GM18907 (cell line): ENCODE data around the gene RTN4R.

Source experiments
- ATAC-seq: cut with Tn5 transposase; IDR thresholded peaks from one replicate; pipeline ENCODE4 v1.9.1; 2021; ENCODE audit warnings: mild to moderate bottlenecking, moderate library complexity; ENCODE audit not compliant: unreplicated experiment

Gene RTN4R

DNA sequence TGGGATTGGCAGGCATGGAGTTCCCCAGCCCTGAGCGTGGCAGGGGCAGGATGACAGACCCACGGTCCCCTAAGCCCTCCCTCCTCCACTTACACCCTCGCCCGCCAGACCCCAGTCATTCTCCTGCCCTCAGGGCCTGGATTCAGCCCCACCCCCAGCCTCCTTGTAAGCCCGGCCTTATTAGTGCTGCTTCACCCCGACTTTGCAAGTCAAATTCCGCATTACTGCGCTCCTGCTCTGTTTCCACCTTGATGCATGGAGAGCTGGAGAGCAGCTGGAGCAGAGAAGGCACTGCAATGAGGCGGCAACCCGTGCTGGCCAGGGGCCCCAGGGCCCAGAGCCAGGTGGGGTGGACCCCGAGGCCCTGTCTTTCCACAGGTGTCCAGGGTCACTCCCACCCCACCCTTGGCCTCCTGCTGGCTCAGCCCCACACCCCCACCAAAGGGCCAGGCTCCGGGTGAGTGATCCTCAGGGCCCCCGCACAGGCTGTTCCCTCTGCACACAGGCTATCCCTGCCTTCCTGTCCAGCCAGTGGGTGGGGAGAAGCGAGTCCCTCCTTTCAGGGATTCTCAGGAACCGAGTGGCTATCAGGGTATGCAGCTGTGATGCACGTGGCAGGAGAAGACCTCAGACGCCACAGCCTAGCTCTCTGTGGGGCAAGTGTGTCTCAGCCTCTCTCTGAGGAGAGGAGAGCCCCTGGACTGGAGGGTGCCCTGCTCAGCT lies 36.4 kb downstream of the RTN4R start:
- no peak for ATAC-seq

DNA sequence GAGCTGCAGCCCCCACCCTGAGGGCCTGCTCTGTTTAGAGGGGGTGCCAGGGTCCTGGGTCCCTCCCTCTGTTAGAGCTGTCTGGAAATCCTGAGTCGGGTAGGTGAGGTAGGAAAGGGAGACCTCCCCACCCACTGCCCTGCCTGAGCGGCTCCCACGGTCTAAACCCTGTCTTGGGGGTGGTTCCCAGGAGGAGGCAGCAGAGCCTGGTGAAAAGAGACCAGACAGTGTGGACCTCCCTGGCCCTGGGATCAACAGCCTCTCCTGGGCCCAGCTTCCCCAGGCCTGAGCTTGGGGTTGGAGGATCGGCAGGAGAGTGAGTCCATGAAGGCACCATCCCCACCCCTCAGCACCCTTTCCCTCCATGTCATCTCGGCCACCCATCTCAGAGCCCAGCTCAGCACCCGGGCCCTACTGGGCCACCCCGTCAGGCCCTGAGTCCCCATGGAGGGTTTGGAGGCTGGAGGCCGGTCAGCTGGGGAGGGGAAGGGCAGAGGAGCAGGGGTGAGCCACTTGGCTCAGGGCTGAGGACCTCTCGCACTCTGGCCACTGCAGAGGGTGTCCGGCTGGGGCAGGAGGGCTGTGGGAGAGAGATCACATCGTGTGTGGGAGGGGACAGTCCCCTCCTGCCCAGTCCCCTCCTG lies 37.2 kb downstream of the RTN4R start:
- ATAC-seq = no peak

DNA sequence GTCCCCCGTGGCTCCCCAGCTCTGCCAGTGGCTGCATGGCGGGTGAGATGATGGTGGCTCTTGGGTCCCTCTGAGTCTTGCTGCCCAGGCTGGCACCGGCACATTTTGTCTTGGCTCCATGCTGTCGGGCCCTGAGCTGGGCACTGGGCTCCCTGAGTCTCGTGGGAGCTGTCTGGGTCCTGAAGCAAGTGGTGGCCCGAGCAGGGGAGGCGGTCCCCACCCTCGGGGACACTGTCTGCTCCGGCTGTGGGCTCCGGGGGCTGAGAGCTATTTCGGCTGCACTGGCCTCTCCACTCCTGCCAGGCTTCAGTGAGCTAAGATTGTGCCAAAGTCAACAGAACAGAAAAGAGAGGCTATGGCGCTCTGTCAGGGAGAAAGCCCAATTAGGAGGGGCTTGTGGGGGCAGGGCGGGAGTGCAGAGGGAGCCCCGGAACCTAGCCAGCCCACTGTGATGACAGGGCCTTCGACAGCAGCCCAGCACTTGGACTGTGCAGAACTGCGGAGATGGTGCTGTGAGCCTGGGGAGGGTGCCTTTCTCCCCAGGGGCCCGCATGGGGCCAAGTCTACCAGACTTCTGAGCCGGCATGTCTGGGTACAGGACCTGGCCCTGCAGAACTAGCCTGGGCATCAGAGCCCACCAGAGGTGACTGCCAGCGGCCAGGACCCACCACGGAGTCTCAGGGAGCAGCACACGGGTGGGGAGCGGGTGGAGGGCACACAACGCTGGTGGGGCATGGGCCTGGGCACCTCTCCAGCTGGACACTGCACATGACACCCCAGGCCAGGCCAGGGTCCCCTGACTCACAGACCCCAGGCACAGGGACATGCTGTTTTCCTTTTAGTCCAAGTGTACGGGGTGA lies 38.0 kb downstream of the RTN4R start:
- ATAC-seq = no peak

DNA sequence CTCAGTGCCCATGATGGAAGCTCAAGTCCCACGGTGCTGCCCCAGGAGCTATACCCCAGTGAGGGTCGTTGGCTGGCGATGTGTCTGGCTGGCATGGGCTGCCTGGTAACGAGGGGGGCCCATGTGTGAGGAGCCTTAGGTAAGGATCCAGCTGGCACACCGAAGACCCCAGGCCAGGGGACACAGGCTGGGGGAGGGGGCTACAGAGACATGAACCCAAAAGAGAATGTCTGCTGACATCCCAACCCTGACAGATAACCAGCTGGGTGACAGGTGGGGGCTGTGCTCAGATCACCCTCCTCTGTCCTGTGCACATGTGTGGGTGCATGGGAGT lies 39.2 kb downstream of the RTN4R start:
- ATAC-seq = no peak

DNA sequence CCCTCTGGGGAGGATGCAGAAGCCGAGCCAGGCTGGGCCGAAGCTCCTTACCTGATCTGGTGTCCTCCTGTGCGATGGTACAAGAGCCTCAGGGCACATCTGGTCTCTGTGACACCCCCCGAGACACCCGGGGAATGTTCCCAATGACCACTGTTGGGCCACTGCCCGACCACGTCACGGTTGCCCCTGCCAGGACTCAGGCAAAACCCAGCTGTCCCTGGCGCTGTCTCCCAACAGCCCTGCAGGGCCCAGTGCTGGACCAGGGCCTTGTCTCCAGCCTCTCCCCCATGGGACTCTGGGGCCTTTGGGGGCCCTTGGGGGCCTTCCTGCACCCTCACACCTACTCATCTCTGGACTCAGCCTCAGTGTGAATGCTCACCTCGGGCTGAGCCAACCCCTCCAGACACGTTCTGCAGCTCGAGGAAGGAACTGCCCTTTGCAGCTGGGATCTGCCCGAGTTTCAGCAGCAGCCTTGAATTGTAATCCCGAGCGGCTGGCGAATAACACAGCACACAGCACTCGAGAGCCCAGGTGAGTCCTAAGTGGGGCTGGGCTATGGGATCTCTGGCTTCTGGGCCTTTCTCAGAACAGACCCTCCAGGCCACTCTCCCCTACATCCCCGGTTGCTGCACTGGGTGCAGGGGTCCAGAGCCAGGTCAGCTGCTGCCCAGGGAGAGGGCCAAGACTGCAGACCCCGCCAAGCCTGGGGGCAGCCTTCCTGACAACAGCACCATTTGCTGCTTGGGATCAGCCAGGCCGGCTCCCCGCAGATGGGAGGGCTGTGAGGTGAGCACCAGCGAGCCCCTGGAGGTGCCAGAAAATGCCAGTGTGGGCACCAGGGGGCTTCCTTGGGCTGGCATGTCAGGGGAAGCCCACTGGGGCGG lies 39.8 kb downstream of the RTN4R start:
- no peak for ATAC-seq

DNA sequence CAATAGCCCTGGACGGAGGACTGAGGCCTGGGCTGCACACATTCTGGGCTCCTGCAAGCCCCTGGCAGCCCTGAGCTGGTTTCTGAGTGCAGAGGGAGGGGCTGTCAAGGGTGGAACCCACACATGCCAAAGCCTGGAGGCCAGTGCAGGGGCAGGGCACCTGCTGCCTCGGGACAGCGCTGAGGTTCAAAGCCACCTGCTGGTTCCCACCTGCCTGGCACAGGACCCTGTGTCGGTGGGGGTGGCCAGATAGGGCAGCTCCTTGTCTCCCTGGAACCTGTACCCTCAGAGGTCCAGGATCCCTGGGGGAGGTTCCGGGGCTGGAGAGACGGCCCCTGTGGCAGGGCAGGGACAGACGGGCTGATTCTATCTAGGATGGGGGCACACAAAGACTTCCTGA lies 40.8 kb downstream of the RTN4R start:
- no peak for ATAC-seq

DNA sequence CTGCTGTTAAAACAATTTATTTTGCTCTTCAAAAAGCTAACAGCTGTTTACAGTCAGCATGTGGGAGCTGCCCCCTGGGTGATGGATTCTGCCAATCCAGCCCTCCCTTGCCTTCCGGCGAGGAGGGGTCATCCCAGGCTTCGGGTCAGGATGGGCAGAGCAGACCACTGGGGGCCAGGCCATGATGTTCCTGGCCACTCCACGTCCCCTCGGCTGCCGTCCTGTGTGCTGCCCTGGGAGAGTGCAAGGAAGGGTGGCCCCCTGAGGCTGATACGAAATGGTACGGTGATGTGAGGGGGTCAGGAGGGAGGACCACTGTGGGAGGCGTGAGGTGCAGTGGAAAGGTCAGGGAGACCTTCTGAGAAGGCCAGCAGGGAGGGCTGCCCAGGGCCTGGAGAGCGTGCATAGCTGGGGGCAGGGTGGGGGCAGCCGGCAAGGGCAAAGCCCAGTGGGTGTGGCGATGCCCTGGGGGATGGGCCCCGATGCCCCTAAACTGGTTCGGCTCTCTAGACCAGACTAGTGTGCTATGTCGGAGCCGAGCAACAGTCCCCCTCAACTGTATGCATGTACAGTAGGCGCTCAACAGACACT lies 41.3 kb downstream of the RTN4R start:
- no peak for ATAC-seq

DNA sequence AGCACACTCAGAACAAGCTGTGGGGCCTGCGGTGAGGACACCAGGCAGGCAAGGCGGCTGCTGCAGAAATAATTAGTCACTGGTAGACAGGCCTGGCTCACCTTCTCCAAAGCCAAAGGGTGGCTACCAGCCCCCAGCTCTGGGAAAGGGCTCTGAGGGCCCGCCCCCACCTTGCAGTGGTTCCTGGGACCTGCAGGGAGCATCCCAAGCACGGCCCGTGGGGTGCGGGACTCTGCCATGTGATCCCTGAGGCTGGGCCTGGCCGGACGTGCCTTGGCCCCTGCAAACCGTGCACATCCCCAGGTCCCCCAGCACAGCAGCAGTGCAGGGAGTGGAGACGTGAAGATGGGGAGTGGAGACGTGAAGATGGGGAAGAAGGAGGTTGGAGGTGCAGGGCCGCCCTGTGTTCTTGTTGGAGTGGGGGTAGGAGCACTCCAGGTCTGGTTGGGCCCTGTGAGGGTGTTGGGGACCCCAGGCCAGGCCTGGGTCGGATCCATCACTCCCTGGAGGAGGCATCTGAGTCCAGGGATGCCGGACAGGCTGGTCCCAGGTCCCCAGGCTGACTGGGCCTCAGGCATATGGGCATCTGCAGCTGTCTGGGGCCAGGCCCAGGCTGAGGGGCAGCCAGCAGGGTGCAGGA lies 41.9 kb downstream of the RTN4R start:
- ATAC-seq = no peak

DNA sequence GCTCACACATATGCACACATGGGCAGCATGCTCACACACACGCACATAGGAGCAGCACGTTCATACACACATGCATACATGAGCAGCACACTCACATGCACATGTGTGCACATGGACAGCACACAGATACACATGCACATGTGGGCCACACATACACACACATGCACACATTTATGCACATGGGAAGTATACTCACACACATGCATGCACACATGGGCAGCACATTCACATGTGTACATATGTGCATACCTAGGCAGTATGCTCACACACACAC lies 42.5 kb downstream of the RTN4R start:
- no peak for ATAC-seq

DNA sequence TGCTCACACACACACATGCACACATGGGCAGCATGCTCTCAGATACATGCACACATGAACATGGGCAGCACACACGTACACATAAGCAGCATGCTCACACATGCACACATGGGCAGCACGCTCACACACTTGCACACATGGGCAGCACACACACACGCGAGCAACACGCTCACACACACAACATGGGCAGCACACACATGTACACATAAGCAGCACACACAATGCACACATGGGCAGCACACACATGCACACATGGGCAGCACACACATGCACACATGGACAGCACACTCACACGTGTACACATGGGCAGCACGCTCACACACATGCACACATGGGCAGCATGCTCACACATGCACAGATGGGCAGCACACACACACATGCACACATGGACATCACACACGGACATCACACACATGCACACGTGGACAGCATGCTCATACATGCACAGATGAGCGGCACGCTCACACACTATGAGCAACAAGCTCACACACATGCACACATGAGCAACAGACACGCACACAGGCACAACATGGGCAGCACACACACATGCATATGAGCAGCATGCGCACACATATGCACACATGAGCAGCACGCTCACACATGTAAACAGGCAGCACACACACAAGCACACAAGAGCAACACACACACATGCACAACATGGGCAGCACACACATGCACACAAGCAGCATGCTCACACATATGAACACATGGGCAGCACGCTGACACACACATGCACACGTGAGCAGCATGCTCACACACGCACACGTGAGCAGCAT lies 43.0 kb downstream of the RTN4R start:
- ATAC-seq = no peak

DNA sequence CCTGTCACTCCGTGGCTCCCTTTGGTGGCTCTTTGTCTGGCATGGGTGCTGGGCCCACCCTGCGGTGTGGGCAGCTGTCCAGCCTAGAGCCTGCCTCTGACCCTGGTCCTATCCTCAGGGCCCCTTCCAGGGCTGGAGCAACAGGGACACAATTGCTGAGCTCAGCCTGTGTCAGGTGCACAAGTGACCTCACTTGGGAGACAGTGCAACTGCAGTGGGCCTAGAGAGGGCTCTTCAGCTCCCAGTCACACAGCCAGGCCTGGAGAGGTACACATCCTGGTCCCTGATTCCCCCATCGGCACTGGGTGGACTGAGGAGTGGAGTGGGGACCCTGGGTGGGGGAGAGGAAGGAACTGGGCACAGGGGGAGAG lies 43.9 kb downstream of the RTN4R start:
- no peak for ATAC-seq

DNA sequence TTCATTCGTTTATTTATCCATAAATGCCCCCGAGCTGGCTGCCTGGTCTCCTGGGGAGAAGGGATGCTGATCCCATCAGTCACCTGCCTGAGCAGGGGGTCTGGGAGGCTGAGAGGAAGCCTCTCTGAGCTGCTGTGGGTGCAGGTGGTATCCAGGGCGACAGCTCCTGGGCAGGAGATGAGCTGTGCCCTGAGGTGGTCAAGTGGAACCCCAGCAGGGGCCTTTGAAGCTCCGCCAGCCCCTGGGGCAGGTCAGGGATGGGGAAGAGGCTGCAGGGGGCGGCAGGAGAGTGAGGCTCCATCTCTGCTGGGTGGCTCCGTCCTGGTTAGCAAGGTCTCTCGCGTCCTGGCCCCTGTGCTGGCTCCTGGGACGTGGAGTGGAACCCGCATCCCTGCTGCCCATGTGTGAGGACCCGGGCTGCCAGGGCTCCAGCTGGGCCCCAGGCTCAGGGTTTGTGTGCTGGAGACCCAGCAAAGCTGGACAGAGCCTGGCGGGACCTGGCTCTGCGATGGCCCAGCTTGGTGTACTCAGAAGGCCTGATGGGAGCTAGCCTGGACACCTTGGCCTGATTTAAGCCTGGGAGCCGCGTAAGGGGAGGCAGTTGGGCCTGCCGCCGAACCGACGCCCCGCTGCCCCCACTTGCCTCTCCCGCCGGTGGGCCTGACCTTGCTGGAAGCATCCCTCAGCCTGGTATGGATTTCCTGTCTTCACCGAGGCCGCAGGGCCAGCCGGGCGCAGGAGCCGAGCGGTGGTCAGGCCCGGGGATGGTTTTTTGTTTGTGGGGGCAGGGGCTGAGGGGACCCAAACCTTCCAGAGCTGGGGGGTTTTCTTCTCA lies 44.5 kb downstream of the RTN4R start:
- ATAC-seq = no peak

DNA sequence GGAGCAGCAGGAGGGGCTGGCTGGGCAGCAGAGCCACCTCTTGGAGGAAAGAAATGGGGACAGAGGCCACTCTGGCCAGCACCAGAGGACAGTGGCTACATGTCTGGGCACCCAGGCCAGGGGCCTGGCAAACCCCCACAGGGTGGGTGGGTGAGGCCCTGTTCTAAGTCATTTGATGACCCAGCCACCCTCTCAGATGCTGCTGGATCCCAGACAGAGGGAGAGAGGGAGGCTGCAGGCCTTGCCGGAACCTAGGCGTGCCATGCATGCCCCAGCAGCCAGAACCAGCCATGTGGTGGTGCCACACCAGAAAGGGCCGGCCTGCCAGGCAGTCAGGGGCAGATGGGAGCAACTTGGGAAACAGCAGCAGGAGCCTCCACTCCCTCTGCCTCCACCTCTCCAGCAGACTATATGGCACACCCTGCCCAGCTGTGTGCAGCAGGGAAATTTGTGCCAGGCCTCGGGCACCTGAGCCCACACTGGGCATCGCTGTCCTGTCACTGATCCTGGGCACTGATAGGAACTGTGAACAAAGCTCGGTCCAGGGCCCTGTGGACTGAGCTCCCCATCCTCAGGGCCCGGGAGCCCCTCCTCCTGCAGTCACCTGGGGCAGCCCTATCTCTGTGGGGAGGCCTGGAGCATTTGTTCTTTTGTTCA lies 45.2 kb downstream of the RTN4R start:
- ATAC-seq = no peak

DNA sequence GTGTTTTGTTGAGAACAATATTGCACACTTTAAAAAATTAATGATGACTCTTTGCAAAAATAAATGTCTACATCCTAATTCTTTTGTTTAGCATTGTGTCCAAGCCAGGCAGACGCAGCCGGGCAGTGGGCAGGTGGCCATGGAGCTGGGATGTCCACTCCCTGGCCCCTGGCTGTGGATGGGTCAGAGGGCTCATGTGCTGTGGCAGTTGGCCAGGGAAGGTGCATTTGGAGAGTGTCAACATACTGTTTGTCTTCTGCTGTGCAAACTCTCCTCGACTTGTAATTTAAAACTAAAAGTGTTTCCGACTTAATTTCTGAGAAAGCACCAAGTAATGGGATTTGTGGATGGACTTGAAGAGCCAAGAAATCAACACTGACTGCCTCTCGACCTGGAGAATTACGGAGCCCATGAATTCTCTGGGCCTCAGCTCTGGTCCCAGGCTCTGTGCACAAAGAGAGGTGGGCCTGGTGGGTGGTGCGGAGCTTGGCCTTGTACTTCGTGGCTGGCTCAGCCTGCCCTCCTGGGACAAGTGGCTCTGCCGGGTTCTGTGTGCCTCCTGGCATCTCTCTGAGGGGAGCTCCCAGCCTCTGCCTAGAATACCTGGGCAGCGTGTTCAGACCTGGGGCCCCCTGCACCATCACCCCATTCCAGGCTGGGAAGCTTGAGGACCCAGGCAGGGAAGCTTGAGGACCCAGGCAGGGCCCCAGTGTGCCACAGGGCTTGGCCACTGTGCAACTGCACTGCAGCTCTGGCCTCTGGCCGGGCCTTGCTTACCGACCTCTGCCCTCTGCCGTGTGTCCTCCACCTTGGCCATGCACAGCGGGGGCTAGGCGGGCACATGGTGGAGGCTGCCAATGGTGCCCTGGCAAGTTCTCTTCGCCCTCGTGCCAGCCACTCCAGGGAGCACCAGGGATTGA lies 46.4 kb downstream of the RTN4R start:
- no peak for ATAC-seq

DNA sequence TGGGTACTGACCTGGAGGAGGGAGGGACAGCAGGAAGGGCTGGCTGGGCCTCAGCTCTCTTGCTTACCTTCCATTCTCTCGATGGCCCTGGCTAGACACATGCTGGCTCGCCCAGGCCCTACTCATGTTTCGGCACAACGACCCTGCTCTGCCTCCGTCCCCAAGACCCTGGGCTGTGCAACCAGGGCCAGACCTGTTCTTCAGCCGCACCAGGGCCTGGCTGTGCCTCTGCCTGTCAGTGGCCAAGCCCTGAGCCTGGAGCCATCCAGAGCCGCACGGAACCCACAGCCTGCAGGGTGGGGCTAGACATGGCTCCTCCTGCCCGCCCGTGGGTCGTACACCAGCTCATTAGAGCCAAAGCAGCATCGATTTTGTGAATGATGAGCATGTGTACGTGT lies 47.5 kb downstream of the RTN4R start:
- no peak for ATAC-seq

DNA sequence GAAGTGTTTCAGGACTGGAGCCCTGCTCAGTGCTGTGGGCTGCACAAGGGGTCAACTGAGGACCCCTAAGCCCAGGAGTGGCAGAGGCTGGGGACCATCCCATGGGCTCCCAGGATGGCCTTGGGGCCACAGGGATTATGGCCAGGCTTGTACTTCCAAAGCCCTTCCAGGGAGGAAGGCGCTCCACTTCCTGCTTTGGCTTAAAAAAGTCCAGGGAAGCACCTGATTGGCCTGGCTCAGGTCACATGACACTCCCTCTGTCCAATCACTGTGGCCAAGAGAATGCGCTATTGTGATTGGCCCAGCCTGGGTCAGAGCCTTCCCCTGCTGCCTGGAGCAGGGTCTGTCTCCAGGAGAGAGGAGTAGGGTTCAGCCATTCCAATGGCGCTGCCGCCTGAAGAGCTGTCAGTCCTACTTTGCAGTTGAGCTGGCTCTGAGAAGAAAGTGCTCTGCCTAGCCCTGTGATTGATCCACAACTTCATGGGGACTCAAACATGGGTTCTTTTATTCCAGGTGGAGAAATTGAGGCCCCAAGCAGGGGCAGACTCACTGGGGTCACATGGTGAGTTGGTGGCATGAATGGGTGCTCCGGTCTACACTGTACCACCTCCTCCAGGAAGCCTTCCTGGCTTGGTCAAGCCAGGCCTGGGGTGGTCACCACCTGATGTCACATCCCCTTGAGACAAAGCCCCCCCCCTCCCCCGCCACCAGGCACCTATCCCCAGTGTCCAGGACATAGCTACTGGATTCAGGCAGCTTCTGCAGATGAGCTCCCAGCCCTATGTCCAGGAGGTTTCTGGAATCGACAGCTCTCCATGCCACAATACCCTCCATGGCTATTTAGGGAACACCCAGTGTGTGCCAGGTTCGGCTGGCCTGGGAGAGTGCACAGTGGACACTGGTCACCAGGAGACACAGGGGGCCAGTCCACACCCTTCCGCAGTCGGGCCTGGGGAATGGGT lies 48.2 kb downstream of the RTN4R start:
- no peak for ATAC-seq
